ENCODE measurements around the gene ABCF1.

DNA sequence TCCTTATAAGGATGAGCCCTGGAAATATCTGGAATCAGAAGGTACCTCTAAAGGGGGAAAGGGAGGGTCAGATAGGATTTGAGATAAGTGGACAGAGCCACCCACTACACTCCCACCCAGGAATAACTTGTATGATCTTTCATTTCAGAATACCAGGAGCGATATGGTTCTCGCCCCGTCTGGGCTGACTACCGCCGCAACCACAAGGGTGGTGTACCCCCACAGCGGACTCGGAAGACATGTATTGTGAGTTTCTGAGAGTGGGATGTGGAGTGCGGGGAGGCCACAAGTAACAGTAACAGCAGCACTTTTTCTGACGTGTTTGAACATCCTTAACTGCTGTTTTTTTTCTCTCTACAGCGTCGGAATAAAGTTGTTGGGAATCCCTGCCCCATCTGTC lies 48.3 kb downstream of the ABCF1 start:
- TF ChIP-seq ZNF70 (CRISPR knock-in tag; IDR thresholded peaks at IDR 0.05), result no peak
- TF ChIP-seq ISL1 (CRISPR knock-in tag; IDR thresholded peaks at IDR 0.05), result no peak
